ENCODE data around the gene AJUBA.
A peak's percentile ranks its signal among the peaks of the same experiment; 100 is the strongest.

AJUBA gene

DNA sequence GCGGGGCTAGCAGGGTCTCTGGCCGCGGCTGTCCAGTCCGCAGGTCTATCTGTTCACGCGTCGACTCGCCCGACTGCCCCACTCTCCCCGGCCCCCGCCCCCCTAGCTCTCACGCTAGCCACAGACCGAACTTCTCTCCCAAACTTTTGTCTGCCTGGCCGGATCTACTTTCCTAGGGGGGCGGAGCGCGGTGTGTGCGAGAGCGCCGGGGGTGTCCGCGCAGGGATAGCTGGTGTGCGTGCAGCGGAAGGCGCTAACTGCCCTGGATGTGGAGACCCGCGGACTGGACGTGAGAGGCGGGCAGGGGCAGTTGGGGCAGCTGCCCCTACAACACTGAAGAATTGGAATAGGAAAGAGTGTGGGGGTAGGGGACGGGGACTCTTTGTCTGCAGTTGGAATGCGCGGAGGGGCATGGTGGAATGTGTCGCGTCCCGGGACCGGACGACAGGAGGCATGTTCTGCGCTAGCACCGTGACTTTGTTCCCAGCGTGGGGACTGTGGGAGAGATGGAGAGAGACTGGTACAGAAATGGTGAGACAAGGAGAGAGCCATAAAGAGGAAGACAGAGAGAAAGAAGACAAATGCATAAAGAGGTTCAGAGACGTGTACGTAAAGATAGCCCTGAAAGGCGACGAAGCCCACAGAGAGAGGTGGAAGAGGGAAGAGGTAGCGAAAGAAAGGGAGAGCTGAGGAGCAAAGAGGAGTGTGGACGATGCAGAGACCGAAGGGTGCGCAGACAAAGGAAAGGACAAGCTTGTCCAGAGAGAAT is at the start of gene AJUBA:
Gene AJUBA (minus strand): TSS at position 75 of the 769 bp plus-strand sequence. CDS start 285 bp downstream, outside the sequence.
- peaks cover 17% of the 10 kb centered on the region for H3K4me1 ChIP-seq (ENCODE audit: insufficient read depth, low read length)
- peaks cover 3% of the 10 kb centered on the region for H3K36me3 ChIP-seq (ENCODE audit: insufficient read depth, low read length)
- peaks cover 0 to 8% of the 10 kb centered on the region in 2 donors for H3K27me3 ChIP-seq (ENCODE audit: control insufficient read depth in 1 of 2, insufficient read depth in 2 of 2, low read length in 2 of 2)
- H3K9ac ChIP-seq (ENCODE audit: low read length), result peak within 1 kb of the TSS; percentile 0
- H3K4me3 ChIP-seq (ENCODE audit: low read depth in 1 of 2, low read length in 2 of 2), result peak within 1 kb of the TSS; percentile 64 to 72
- H3K9me3 ChIP-seq (ENCODE audit: low read length), result no peaks in the 10 kb centered on the region
- H3K27ac ChIP-seq (ENCODE audit: low read depth, low read length), result peak within 1 kb of the TSS; percentile 85

DNA sequence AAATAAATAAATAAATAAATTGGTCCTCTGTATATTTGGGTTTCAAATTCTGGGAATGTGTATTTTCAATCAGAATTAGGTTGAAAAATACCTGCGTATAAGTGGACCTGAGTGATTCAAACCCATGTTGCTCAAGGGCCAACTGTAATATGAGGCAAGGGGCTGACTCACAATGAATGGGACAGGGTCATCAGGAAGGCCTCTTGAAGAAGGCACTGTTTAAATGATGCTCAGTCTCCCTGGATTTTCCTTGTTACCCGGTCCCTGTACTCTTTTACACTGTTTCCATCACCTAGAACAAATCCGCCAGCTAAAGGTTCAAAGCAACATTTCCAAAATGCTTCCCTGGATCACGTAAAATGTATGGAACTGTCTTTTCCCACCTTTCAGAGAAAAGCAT is 48.6 kb upstream of the AJUBA start:
- H3K4me3 ChIP-seq (ENCODE audit: low read depth in 1 of 2, low read length in 2 of 2), result no peak overlapping the region
- peaks cover 41% of the 10 kb centered on the region for H3K36me3 ChIP-seq (ENCODE audit: insufficient read depth, low read length)
- H3K4me1 ChIP-seq (ENCODE audit: insufficient read depth, low read length), result peaks cover 12% of the 10 kb centered on the region
- H3K27ac ChIP-seq (ENCODE audit: low read depth, low read length), result no peak overlapping the region
- H3K9ac ChIP-seq (ENCODE audit: low read length), result no peak overlapping the region
- no peaks in the 10 kb centered on the region for H3K27me3 ChIP-seq (ENCODE audit: control insufficient read depth in 1 of 2, insufficient read depth in 2 of 2, low read length in 2 of 2)
- H3K9me3 ChIP-seq (ENCODE audit: low read length), result no peaks in the 10 kb centered on the region

DNA sequence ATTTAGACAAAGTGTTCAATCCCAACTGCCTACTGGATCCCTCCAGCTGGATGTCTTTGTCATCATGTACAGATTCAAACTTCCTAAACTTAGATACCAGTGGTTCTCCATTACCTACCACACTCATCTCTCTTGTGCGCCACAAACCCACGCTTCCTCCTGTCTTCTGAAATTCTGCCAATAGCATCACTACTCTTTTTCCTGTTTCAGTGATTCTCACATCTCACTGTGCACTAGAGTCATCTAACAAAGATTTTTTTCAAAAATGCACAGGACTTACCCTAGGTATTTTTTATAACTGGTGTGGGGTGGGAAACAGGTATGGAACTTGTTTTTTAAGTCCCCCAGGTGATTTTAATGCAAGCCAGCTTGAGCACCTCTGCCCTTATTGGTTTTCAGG is 46.4 kb upstream of the AJUBA start:
- Histone ChIP-seq H3K27ac (ENCODE audit: low read depth, low read length) (no peak overlapping the region), H3K9ac (ENCODE audit: low read length) (no peak overlapping the region), H3K9me3 (ENCODE audit: low read length) (no peaks in the 10 kb centered on the region), H3K36me3 (ENCODE audit: insufficient read depth, low read length) (peaks cover 52% of the 10 kb centered on the region), H3K27me3 (ENCODE audit: control insufficient read depth in 1 of 2, insufficient read depth in 2 of 2, low read length in 2 of 2) (no peaks in the 10 kb centered on the region), H3K4me1 (ENCODE audit: insufficient read depth, low read length) (peaks cover 8% of the 10 kb centered on the region), H3K4me3 (ENCODE audit: low read depth in 1 of 2, low read length in 2 of 2) (no peak overlapping the region)

DNA sequence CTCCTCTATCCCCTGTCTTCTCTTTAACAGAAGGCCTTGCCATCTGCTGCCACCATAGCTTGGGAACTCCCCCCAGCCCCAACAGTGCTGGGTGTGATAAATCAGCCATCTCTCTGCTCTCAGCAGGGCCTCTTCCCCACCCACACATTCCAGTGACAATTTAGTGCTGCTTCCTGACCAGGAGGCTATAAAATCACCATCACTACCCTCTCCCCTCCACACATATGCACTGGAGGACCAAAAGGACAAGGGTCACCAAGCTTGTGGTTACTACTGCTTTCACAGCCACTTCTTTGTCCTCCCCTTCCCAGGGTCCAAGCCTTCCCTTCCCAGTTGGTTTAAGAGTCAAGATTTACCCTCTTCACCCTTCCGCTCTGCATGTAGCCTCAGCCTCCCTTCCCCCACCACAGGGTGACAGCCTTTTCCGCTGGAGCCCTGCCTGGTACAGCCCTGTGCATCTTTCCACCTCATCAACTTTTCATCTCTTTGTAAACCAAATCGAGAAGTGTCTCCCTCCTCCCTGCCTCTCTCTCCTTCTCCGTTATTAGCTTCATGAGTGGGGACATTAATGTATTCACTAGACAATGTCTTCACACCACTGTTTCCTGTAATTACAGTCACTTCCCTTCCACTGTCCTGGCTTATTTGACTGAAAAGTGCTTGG is 42.9 kb upstream of the AJUBA start:
- Histone ChIP-seq H3K9me3 (ENCODE audit: low read length) (no peaks in the 10 kb centered on the region), H3K36me3 (ENCODE audit: insufficient read depth, low read length) (peaks cover 25% of the 10 kb centered on the region), H3K4me3 (ENCODE audit: low read depth in 1 of 2, low read length in 2 of 2) (no peak overlapping the region), H3K27me3 (ENCODE audit: control insufficient read depth in 1 of 2, insufficient read depth in 2 of 2, low read length in 2 of 2) (no peaks in the 10 kb centered on the region), H3K27ac (ENCODE audit: low read depth, low read length) (no peak overlapping the region), H3K9ac (ENCODE audit: low read length) (no peak overlapping the region), H3K4me1 (ENCODE audit: insufficient read depth, low read length) (no peaks in the 10 kb centered on the region)

DNA sequence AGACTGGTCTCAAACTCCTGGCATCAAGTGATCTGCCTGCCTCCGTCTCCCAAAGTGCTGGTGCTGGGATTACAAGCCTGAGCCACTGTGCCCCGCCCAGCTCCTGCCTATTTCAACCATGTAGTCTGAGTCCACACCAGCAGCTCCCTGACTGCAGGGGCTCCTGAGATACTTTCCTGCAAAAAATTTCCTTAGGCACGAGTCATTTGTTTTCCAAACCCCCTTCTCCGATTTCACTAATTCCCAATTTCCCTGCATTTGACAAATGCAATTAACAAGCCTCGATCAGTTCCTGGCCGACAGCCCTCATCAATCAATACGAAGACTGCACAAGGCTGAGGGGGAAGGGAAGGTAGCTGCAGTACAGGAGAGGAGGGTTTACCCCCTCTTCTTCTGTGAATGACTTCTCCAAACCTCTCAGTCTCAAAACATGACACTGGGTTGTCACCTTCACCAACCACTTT is 42.3 kb upstream of the AJUBA start:
- Histone ChIP-seq H3K4me1 (ENCODE audit: insufficient read depth, low read length) (no peaks in the 10 kb centered on the region), H3K4me3 (ENCODE audit: low read depth in 1 of 2, low read length in 2 of 2) (no peak overlapping the region), H3K27ac (ENCODE audit: low read depth, low read length) (no peak overlapping the region), H3K27me3 (ENCODE audit: control insufficient read depth in 1 of 2, insufficient read depth in 2 of 2, low read length in 2 of 2) (no peaks in the 10 kb centered on the region), H3K9ac (ENCODE audit: low read length) (no peak overlapping the region), H3K9me3 (ENCODE audit: low read length) (no peaks in the 10 kb centered on the region), H3K36me3 (ENCODE audit: insufficient read depth, low read length) (peaks cover 24% of the 10 kb centered on the region)

DNA sequence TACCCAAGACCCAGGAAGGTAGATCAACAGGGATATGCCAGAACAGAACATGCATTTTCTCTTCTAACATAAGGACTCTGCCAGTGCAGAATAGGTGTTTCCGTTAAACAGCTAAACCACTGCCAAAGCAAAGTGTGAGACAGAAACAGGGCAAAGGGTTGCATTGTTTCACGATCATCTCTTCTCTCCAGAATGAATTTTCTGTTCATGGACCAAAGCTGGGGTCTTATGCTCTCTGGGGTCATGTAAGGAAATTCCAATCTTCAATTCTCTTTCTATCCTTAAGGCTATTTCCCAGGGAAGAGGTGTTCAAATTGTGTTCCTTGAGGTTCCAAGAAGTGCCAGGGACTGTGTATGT is 41.4 kb upstream of the AJUBA start:
- no peaks in the 10 kb centered on the region for H3K4me1 ChIP-seq (ENCODE audit: insufficient read depth, low read length)
- no peak overlapping the region for H3K9ac ChIP-seq (ENCODE audit: low read length)
- no peak overlapping the region for H3K27ac ChIP-seq (ENCODE audit: low read depth, low read length)
- no peaks in the 10 kb centered on the region for H3K9me3 ChIP-seq (ENCODE audit: low read length)
- H3K36me3 ChIP-seq (ENCODE audit: insufficient read depth, low read length), result peaks cover 17% of the 10 kb centered on the region
- no peaks in the 10 kb centered on the region for H3K27me3 ChIP-seq (ENCODE audit: control insufficient read depth in 1 of 2, insufficient read depth in 2 of 2, low read length in 2 of 2)
- H3K4me3 ChIP-seq (ENCODE audit: low read depth in 1 of 2, low read length in 2 of 2), result no peak overlapping the region

DNA sequence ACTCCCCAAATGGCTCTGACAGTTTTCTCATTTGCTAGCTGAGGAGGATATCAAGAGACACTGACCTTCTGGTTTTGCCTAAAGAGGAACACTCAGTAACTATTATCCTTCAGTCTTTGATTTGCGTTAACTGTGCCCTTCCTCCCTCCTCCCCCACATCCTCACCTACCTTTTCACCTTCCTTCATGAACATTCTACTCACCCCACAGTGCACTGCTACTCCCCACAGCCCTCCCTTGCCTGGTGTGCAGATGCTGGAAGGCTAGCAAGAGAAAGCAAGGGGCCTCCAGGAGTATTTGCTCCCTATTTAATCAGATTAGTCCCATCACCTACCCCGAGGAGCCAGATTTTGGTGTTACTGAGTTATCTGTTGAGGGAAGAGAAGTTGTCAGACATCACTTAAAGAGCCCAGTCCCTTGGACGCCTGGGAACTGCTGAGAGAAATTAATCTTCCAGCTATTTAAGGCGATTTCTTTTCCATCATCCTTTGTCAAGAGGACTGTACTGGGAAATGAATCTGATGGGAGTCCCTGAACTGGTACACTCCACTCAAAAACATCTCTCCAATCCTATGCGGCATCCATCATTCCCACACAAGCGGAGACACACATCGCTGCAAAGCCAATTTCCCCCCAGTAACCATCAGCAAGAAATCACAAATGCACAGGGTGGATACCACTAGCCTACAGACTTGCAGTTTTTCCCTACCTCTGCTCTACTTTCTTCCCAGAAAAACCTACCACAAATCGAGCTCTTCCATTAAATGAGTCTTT is 40.9 kb upstream of the AJUBA start:
- no peak overlapping the region for H3K9ac ChIP-seq (ENCODE audit: low read length)
- H3K9me3 ChIP-seq (ENCODE audit: low read length), result no peaks in the 10 kb centered on the region
- H3K27ac ChIP-seq (ENCODE audit: low read depth, low read length), result no peak overlapping the region
- no peak overlapping the region for H3K4me3 ChIP-seq (ENCODE audit: low read depth in 1 of 2, low read length in 2 of 2)
- no peaks in the 10 kb centered on the region for H3K27me3 ChIP-seq (ENCODE audit: control insufficient read depth in 1 of 2, insufficient read depth in 2 of 2, low read length in 2 of 2)
- no peaks in the 10 kb centered on the region for H3K4me1 ChIP-seq (ENCODE audit: insufficient read depth, low read length)
- H3K36me3 ChIP-seq (ENCODE audit: insufficient read depth, low read length), result peaks cover 14% of the 10 kb centered on the region

DNA sequence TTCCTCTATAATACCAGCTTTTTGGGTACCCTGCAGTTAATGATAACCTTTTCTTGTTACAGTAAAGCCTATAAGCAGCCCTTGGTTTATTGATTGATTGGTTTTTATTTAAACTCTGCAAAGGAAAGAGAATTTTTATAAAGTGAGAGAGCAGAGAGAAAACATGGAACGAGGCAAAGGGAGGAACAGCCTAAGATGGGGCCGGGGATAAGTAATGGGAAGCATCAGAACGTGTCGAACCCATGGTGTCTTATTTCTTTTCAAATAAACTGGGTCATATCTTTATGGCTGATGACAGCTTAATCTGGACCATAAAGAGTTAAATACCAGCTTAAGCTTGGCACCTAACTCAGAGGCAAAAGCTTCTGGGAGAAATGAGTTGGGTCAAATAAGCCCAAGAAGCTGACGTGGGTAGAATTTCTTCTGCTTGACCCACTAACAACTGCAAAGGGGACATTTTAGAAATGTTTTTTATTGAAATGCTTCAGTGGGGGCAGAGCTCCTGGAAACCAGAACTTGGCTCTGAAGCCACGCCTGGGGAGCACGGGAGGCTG is 39.6 kb upstream of the AJUBA start:
- H3K27me3 ChIP-seq (ENCODE audit: control insufficient read depth in 1 of 2, insufficient read depth in 2 of 2, low read length in 2 of 2), result no peaks in the 10 kb centered on the region
- peaks cover 14% of the 10 kb centered on the region for H3K36me3 ChIP-seq (ENCODE audit: insufficient read depth, low read length)
- H3K4me1 ChIP-seq (ENCODE audit: insufficient read depth, low read length), result no peaks in the 10 kb centered on the region
- no peaks in the 10 kb centered on the region for H3K9me3 ChIP-seq (ENCODE audit: low read length)
- H3K4me3 ChIP-seq (ENCODE audit: low read depth in 1 of 2, low read length in 2 of 2), result no peak overlapping the region
- H3K9ac ChIP-seq (ENCODE audit: low read length), result no peak overlapping the region
- no peak overlapping the region for H3K27ac ChIP-seq (ENCODE audit: low read depth, low read length)

DNA sequence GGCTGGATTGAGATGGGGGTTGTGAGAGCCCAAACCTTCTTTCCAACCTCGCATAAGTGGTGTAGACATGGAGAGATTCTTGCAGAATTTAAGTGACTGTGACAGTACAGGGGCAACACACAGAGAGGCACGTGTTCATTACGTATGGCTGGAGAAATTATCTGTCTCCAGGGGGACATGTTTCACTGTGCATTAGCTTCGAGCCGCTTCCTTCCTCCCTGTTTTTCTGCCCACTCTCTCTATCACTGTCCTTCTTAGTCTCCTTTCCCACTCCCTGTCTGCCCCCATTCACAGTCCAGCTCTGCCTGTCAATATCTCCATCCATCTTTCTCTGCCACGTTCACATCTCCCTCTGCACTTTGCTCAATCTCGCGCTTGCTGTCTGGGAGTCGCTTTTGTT is 39.1 kb upstream of the AJUBA start:
- no peak overlapping the region for H3K27ac ChIP-seq (ENCODE audit: low read depth, low read length)
- peaks cover 14% of the 10 kb centered on the region for H3K36me3 ChIP-seq (ENCODE audit: insufficient read depth, low read length)

DNA sequence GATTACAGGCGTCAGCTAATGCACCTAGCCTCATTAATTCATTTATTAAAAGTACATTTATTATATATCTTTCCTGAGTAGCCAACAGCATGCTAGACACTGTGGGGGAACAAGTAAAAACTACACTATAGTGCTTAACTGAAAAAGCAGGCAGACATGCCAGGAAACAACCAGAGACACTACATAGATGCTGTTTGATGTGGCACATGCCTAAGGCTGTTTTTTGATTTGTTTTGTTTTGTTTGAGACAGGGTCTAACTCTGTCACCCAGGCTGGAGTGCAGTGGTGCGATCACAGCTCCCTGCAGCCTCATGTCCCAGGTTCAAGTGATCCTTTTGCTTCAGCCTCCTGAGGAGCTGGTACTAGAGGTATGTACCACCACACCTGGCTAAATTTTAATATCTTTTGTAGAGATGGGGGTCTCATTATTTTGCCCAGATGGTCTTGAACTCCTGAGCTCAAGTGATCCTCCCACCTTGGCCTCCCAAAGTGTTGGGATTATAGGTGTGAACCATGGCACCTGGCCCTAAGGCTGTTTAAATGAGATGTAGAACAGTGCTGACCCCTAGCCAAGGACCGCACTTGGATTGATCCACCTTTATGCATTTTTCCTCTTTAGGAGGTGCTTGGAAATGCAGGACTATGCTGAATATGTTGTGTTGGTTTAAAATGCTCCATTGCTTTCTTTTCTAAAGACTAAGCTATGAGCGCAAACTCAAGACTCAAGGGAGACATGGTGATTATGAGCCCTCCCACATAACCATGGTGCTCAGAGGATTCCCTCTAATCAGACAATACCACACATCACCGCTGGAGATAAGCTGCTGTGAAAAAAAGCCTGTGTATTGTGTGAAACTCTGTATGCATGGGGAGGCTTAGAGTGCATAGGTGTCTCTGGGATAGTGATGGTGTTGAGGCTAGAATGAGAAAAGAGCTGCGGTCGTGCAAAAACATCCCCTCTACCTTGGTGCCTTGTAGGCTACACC is 38.1 kb upstream of the AJUBA start:
- H3K4me1 ChIP-seq (ENCODE audit: insufficient read depth, low read length), result no peaks in the 10 kb centered on the region
- no peak overlapping the region for H3K27ac ChIP-seq (ENCODE audit: low read depth, low read length)
- peaks cover 5% of the 10 kb centered on the region for H3K36me3 ChIP-seq (ENCODE audit: insufficient read depth, low read length)
- no peaks in the 10 kb centered on the region for H3K9me3 ChIP-seq (ENCODE audit: low read length)
- H3K9ac ChIP-seq (ENCODE audit: low read length), result no peak overlapping the region
- H3K4me3 ChIP-seq (ENCODE audit: low read depth in 1 of 2, low read length in 2 of 2), result no peak overlapping the region
- H3K27me3 ChIP-seq (ENCODE audit: control insufficient read depth in 1 of 2, insufficient read depth in 2 of 2, low read length in 2 of 2), result no peaks in the 10 kb centered on the region

More for the DNA sequence above, 39.1 kb upstream of the AJUBA start:
- no peak overlapping the region for H3K4me3 ChIP-seq (ENCODE audit: low read depth in 1 of 2, low read length in 2 of 2)
- H3K9ac ChIP-seq (ENCODE audit: low read length), result no peak overlapping the region
- no peaks in the 10 kb centered on the region for H3K4me1 ChIP-seq (ENCODE audit: insufficient read depth, low read length)
- no peaks in the 10 kb centered on the region for H3K9me3 ChIP-seq (ENCODE audit: low read length)
- no peaks in the 10 kb centered on the region for H3K27me3 ChIP-seq (ENCODE audit: control insufficient read depth in 1 of 2, insufficient read depth in 2 of 2, low read length in 2 of 2)

Measured in muscle layer of colon (tissue), 2 donors.